HG03432 (cell line): ENCODE measurements around the gene ADGRB2.

Source experiments
- ATAC-seq: cut with Tn5 transposase; IDR thresholded peaks from one replicate; pipeline ENCODE4 v1.9.1; 2021; ENCODE audit warnings: mild to moderate bottlenecking, moderate library complexity; ENCODE audit not compliant: unreplicated experiment

Gene ADGRB2

DNA sequence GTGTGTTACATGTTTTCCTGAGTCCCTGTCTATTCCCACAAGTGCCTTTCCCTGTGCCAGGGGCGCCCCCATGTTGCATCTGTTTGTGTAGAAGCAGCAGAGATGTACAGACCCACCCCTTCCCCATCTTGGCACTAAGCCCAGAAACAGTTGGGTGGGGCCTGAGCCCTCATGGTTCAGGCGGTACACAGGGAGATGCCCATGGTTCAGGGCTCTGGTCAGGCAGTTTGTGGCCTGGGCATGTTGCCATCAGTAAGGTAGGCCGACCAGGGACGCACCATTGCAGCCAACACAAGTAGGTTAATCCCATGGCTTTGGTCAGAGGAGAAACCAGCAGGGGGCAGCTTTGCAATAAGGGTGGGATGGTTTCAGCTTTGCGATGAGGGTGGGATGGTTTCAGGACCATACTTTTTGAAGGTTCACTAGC, 914 bp upstream of the ADGRB2 start:
- no peak for ATAC-seq

DNA sequence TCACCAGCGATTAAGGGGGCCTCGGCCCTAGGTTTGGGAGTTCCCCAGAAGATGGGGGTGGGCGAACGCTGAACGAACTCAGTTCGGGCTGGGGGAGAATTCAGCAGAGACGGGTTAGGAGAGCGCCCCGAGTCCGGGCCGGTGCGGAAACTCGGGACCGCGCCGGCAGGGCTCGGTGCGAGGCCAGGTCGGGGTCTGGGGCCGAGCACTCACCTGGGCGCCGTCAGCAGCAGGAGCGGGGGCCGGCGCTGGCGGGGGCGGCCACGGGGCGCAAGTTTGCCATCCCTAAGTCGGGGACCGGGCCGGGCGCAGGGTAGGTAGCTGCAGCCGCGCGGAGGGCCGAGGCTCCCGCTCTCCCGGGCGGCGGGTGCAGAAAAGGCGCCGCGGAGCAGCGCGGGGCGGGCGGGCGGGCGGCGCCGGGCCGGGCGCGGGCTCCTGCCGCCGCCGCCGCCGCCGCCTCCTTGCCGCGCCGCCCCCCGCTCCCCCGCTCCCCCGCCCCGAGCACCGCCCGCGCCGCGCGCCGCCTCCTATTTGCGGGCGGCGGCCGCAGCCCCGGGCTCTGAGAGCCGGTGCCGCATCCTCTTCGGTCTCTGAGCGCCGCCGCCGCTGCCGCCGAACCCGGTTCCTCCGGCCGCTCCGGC, 349 bp downstream of the ADGRB2 start:
- ATAC-seq = no peak

DNA sequence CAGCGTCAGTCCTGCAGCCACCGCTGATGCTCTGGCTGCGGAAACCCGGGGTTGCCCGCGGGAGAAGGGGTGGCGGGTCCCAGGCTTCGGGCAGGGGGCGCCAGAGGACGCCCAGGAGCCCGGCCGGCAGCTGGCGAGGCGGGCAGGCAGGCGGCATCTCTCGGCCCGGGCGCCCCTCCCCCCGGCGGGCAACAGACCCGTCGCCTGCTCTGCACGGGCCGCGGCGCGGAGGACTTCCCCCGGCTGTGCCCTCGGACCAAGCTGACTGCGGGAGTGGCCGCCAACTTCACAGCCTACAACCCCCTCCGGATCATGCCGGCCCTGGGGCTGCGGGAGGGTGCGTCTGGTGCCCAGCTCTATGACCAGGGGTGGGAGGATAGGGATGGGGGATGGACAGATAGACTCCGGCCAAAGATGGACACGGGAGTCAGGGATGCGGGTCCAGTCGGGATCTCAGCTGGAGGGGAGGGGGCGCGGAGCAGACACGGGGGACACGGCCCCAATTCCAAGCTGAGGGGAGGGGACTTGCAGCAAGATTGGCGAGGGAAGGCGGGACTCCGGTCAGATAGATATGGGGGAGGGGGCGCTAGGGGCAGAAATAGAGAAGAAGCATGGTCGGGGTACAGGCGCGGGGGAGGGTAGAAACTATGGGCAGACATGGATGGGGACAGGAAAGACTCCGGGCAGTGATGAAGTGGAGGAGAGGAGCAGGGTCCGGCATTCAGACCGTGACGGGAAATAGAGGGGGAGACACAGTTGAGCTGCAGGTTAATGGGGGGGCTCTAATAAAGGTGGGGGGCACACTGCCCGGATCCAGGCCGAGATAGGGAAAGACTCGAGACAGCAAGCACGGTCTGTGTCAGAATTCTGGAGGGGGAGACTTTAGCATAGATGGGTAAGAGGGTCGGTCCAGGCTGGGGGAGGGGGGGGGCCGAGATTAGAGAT, 1.1 kb downstream of the ADGRB2 start:
- ATAC-seq = no peak

DNA sequence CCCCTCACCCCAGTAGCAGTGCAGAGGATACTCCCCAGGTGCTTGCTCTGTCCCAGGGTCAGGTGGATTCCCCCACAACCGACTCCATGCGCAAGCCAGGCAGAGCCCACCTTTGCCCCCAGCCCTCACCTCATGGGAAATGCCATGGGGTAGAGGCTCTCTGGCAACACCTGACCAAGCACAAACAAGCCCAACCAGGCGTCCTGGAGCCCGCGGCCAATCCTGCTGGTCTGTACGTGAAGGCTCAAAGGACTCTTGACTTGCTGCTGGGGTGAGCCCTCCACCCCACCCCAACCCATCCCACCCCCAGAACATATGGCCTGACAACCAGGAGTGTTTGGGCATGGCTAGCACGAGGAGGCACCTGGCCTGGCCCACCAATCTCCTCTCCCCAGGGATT, 1.8 kb downstream of the ADGRB2 start:
- ATAC-seq = no peak

DNA sequence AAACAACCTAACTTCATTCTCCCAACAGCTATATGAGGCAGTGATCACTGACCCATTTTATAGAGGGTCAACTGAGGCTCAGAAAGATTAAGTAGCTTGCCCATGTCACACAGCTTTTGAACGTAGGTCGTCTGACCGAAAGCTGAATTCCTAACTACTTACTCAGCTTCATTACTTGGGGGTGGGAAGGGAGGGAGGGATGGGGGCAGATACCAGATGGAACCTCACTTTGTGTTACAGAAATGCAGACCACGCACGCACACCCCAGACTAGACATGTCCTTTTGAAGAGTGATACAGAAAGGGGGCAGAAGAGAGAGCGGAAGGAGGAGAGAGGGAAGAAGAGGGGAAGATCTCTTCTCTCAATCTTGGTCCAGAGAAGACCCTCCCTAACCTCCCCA, 2.3 kb downstream of the ADGRB2 start:
- no peak for ATAC-seq

DNA sequence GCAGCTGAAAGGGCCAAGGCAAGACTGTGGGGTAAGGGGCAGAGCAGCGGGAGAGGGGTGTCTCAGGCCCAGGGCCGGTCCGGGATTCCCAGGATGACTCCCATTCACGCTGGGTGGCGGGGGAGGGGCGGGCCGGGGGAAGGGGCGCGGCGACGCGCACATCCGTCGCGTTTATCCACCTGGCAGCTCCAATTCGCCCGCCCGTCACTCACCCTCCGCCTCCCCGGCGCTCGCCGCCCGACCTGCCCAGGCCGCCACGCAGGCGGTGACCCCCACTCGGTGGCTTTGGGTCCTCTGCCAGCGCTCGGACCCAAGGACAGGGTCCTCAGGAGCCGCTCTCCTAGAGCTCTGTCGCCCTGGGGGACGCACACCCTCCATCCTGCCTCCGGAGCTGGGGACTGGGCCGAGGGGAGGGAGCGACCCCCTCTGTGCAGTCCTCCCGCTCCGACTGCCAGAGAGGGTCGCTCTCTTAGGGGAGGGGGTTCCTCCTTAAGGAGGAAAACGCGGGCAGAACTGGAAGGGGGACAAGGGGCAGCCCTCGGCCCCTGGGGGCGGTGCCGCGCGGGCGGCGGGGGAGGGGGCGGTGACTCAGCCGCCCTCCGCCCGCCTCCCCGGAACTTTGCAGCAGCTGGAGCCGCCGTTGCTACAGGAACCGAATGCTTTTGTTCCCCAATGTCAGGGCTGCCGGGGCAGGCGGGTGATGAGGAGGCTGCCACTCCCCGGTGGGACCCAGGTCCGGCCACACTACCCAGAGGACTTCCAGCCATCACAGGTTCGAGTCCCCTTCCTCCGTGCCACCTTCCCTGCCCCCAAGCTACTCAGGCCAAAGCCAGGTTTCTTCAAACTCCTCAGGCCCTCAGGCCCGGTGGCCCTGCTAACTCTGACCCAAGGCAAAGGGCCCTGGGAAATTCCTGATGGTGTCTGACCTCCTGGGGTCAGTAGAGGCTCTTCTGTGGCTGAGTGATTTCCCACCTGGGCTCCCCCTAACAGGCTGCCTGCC, 3.4 kb downstream of the ADGRB2 start:
- no peak for ATAC-seq

DNA sequence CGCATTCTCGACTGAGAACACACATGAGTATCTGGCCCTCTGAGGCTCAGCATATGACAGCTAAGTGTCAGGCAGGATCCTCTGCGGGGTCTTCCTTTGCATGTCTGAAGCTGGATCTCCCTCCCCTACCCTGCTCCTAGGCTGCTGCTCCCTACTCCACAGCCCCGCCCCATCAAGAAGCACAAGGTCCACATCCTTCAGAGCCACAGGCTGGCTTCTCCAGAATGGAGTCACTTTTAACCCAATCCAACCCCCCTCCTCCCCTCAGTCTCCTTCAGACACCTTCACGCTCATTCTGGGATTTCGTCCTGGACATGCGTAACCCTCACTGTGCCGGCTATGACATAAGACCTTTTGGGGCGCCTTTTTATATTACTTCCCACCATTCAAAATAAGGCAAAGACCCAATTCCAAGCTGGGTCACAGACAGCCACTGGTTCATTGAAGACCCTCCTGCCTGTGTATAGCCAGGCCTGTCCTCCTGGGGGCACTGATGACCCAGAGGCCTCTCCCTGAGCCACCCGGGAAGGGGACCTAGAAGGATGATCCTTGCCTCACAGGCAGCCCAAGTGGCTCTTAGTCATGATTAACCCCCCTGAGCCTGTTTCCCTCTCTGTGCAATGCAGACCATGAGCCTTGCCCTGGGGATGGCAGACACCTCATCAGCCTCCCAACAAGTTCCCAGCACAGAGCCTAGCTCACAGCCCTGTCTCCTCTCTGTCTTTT, 4.7 kb downstream of the ADGRB2 start:
- ATAC-seq = no peak

DNA sequence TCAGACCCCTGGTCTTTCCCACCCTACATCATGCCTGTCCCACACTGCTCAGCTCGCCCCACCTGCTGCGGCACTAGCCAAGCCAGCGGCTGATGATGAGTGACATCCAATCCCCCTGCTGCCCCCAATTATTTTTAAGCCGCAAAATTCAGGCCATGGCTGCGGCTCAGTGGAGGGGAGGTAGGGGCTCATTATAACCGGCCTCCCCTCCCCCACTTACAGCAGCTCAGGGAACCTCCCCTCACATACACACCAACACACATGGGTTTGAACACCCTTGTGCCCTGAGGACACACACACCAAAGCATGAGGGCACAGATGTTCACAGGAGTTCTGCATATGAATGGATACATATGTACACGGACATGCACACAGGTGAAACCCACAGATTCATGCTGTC, 5.3 kb downstream of the ADGRB2 start:
- ATAC-seq = no peak

DNA sequence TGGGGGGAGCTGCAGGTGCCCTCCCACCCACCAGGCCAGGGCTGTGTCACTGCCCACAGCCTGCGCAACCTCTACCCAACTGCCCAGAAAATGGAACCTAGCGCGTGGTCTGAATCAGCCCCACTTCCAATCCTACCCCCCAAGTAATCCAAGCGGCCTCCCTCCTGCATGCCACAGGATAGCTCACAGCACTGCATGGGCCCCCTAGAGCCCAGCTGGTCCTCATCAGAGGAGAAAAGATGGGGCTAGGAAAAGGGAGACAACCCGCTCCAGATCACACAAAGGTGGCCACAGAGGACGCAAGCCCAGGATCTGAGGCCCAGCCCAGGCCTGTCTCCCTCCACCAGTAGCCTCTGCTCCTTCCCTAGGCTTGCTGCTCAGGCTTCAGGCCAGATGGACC, 6.2 kb downstream of the ADGRB2 start:
- ATAC-seq = no peak

DNA sequence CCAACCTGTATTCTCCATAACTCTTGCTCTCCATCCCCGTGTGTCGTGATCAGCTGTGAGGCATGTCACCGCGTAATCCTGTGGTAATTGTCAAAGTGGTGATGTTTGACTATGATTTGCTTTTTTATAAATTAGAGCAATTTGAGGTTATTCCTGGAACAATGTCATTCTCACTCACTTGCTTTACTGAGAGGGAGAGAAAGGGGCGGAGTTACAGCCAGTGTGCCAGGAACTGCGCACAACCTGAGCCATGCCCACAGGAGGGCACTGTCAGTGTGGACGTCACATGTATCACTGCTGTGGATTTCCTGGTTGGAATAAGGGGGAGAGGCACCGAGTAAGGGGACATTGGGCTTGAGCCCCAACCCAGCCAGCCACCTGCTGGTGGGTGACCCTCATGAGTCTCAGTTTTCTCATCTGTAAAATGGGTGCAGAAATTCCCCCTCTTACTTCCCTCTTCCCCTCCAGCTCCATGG, 6.9 kb downstream of the ADGRB2 start:
- ATAC-seq = no peak

DNA sequence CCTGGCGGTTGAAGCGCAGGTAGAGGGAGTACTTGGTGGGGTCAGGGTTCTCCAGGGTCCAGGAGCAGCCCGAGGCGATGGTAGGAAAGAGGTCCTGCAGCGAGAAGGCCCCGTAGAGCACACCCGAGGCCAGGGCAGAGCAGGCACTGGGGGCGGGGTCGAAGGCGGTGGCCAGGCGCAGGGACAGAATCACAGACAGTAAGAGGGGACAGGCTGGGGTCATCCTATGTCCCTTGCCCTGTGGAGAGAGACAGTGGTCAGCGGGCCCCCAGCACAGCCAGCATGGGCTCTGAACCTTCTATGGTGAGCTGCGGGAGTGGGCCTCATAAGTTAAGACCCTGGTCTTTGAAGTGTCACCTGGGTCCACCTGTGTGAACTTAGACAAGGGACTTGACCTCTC, 7.6 kb downstream of the ADGRB2 start:
- ATAC-seq = no peak

DNA sequence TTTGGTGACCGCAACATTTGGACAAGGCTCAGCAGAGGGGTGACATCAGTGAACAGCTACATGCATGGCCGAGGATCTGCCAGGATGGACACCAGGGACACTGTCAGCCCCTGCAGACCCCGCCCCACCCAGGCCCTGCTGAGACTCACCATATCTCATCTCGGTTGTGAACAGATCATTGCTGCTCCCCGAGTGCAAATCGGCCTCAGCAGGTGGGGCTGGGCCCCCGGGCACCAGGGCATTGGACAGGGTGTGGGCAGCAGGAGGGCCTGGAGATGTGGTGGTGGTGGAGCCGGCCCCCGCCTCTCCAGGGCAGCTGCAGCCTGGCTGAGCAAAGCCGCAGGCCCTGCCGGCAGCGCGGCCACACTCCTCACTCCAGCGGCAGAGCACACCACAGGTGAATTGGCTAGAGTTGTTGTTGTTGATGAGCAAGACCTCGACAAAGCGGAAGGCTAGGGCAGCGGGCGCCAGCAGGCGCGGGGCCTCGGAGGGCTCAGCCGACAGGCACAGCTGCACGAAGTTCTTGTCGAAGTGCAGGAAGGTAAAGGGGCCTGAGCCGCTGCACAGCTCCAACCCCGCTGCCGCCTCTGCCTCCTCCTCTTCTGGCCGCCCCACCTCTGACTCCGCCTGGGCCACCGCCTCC, 8.2 kb downstream of the ADGRB2 start:
- ATAC-seq = no peak

DNA sequence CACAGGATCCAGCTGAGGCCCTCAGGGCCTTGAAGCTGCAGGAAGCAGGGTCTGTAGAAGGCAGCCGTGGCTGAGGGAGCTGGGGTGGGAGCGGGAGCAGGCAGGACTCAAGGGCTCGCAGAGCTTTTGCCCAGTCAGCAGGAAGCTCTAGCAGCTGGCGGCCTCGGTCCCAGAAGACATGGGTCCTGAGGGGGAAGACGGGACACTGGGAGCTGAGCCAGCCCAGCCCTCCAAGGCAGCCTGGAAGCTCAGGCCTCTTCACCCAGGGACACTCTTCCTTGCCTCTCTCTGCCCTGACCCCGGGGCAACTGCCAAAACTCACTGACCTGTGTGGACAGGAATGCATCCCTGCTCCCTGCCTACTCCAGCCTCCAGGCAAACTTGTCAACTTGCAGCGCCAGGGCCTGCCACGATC, 8.9 kb downstream of the ADGRB2 start:
- no peak for ATAC-seq

DNA sequence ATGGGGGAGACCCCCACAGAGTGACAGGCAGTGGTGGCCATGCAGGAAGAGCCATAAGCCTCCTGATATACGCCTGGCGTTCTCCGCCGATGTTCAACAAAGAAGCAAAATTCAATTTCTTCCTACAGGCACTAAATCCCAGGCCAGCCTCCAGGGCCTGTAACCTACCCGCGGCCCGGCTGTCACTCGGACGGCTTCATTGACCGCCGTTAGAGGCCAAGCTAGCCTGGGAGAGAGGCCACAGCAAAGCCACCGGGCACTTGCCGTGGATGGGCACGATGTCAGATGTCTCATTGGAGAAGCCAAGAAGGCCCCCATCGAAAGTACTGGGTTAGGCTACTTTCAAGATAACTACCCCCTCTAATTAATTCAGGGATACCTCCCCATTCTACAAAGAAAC, 9.7 kb downstream of the ADGRB2 start:
- no peak for ATAC-seq

DNA sequence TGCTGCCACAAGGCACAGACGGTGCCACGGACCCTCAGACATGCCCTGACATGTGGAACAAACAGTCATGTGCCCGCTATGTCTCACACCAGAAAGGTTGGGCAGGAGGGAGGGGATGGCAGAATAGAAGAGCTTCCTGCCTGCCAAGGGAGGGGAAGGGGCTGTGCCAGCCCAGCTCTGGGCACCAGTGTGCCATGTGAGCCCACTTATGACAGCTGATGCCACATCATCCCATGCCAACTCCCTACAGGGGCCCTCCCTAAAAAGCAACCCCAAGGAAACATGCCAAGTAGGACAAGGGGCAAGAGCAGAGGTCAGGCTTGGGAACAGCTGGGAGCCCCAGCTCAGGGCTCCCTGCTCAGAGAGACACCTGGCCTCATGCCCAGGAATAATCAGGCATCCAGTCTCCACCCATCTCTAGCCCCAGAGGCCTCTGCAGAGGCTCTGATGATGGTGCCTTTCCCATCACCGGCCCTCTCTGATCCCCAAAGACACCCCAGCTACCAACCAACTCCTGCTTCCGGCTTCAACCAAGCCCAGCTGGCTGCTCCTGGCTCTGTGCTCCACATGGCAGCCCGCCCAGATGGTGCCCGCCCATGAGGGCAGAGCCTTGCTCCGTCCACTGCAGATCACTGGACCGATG, 10.3 kb downstream of the ADGRB2 start:
- no peak for ATAC-seq

DNA sequence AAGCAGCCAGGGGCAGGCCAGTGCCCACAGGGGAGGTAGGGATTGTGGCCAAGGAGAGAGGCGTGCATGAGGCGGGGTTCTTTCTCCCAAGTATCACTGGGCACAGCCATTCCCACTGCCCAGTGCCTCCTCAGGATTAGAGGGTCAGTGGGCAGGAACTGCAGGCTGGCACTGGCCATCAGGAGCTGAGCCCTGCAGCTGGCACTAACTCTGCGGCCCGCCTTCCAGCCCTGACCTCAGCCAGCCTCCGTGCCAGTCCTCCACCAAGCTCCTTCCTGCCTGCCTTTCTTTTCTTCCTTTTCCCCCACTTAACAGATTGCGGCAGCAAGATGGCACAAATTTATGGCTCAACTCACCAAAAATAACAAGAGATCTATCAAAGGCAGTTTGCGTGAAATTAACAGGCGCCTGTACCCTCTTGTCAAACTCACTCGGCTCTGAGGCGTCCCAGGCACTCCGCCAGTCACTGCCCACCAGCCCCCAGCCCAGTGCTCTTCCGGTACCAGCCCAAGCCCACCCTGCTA, 11.1 kb downstream of the ADGRB2 start:
- no peak for ATAC-seq

DNA sequence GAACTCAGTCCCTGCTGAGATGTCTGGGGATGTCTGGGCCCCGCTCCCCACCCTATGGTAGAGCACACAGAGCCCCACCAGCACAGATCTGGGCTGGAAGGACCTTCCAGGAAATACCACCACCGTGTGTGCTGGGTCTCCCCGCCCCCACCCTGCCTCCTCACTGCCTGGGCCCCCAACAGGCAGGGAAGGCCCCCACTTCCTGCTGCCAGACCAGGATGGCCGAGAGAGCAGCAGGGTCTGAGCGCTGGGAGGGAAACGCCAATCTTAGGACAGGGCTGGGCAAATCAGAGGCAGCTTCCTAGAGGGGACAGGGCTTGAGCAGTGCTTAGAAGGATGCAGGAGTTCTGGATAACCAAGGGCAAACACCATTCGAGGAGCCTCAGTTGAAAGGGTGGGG, 11.9 kb downstream of the ADGRB2 start:
- no peak for ATAC-seq

DNA sequence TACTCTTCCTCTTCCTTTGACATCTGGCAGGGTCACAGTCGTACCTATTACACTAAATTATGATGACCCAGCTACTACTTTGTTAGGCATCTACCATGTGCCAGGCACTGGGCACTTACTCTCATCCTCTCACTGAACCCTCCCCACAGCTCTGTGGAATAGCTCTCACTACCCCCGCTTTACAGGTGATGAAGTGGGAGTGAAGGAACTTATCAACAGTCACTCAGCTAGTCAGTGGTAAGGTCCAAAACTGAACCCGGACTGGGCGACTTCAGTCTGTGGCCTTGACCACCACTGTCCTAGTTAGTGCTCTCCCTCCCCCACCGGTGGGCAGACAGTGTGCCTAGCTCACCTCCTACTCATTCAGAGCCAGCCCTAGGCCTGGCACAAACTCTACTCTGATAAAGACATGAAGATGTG, 12.3 kb downstream of the ADGRB2 start:
- no peak for ATAC-seq

DNA sequence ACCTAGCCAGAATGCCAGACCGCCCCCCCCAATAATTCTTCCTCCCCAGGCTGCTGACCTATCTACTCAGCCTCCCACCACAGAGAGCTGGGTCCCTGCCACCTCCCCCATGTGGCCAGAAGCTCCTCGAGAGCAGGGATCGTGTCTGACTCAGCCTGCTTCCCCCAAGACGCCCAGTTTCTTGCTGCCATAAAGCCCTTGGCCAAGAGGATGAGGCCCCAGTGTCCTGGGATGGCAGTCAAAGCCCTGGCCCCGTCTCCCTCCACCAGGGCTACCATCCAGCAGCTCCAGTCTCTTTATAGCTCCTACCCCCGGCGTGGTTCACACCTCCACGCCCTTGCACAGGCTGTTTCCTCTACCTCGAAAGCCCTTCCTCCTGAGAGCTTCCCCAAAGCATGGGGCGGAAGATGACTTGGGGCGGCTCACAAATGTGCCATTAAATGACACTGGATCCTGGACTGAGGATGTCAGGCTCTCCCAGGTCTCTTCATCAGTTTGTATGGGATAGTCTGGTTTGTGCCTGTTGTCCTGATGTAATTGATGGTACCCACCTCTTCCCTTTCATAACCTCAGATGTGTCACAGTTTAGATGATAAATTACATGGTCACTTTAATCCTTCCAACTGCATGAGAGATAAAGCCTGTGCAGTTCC, 13.2 kb downstream of the ADGRB2 start:
- no peak for ATAC-seq
